SU-DHL-6 (cell line): ENCODE data around the gene GRIK3.

ENCODE experiments used
- H2AFZ ChIP-seq: fragments of 200-600 bp; sonication (generic); 2 replicates; pipeline ENCODE4 v1.6.1; 2014; ENCODE audit warnings: low read depth, mild to moderate bottlenecking, moderate library complexity, mixed read lengths, antibody characterized with exemption, low read length; ENCODE audit not compliant: severe bottlenecking
- H3F3A ChIP-seq: fragments of 200-600 bp; shearing (Covaris generic); 2 replicates; pipeline ENCODE4 v1.6.0; 2016; ENCODE audit warnings: antibody characterized with exemption, mild to moderate bottlenecking; ENCODE audit not compliant: insufficient read depth
- H3K27ac ChIP-seq: fragments of 200-600 bp; sonication (generic); 2 replicates; pipeline ENCODE4 v1.5.1; 2016; ENCODE audit warnings: low read depth, mild to moderate bottlenecking, low read length, moderate library complexity, mixed read lengths
- H3K27me3 ChIP-seq: fragments of 200-600 bp; sonication (generic), shearing (Covaris generic); 2 replicates; pipeline ENCODE4 v1.6.0; 2014; ENCODE audit warnings: mild to moderate bottlenecking, low read length
- H3K36me3 ChIP-seq: fragments of 200-600 bp; sonication (generic); 2 replicates; pipeline ENCODE4 v1.6.1; 2014; ENCODE audit warnings: mild to moderate bottlenecking, low read length, mixed read lengths
- H3K4me2 ChIP-seq: fragments of 300-600, 200-600 bp; shearing (Covaris generic), sonication (generic); 2 replicates; pipeline ENCODE4 v1.6.0; 2014; ENCODE audit warnings: low read length, low read depth, mild to moderate bottlenecking; ENCODE audit not compliant: poor library complexity, severe bottlenecking
- H3K4me3 ChIP-seq: fragments of 200-600 bp; sonication (generic); 2 replicates; pipeline ENCODE4 v1.5.1; 2014; ENCODE audit warnings: antibody characterized with exemption, low read length, mild to moderate bottlenecking, mixed read lengths; ENCODE audit not compliant: insufficient read depth, poor library complexity, severe bottlenecking
- H3K79me2 ChIP-seq: fragments of 200-600 bp; sonication (generic); 2 replicates; pipeline ENCODE4 v1.6.1; 2014; ENCODE audit warnings: mild to moderate bottlenecking, low read length, moderate library complexity; ENCODE audit not compliant: insufficient read depth
- H3K9ac ChIP-seq: fragments of 200-600 bp; sonication (generic); 2 replicates; pipeline ENCODE4 v1.7.0; 2014; ENCODE audit warnings: mild to moderate bottlenecking, low read length
- H3K9me2 ChIP-seq: fragments of 200-600 bp; sonication (generic); replicated peaks from 2 replicates; pipeline ENCODE4 v1.6.1; 2014; ENCODE audit warnings: low read length; ENCODE audit not compliant: insufficient read depth
- H3K9me3 ChIP-seq: fragments of 200-600 bp; sonication (generic); 2 replicates; pipeline ENCODE4 v1.6.1; 2014; ENCODE audit warnings: low read length, mixed read lengths; ENCODE audit not compliant: insufficient read depth
- H4K20me1 ChIP-seq: fragments of 200-600 bp; sonication (generic); 2 replicates; pipeline ENCODE4 v1.6.1; 2014; ENCODE audit warnings: low read depth, mild to moderate bottlenecking, antibody characterized with exemption, low read length, moderate library complexity, mixed read lengths
- CTCF ChIP-seq: fragments of 200-600 bp; sonication (generic); IDR thresholded peaks from one replicate; pipeline ENCODE4 v1.5.1; 2017; ENCODE audit warnings: antibody characterized with exemption, mild to moderate bottlenecking, low read length, moderate library complexity; ENCODE audit not compliant: insufficient read depth, poor library complexity, severe bottlenecking
- EZH2phosphoT487 ChIP-seq: fragments of 200-600 bp; sonication (generic), shearing (Covaris generic); conservative IDR thresholded peaks from 2 replicates; pipeline ENCODE4 v1.6.1; 2018; ENCODE audit warnings: mild to moderate bottlenecking, antibody characterized with exemption, low read length, moderate library complexity, mixed read lengths

GRIK3 gene

GRCh38 chr1:37009521-37009920, 24.8 kb downstream of the GRIK3 start:
- Histone ChIP-seq H4K20me1 (no peaks in the 10 kb centered on the region), H3K27me3 (no peaks in the 10 kb centered on the region), H2AFZ (no peak overlapping the region), H3F3A (no peaks in the 10 kb centered on the region), H3K9me2 (no peaks in the 10 kb centered on the region), H3K4me3 (no peak overlapping the region), H3K36me3 (no peaks in the 10 kb centered on the region), H3K4me2 (no peak overlapping the region), H3K9ac (no peak overlapping the region), H3K79me2 (no peaks in the 10 kb centered on the region), H3K9me3 (no peaks in the 10 kb centered on the region), H3K27ac (no peak overlapping the region)
- TF ChIP-seq CTCF (no peak), EZH2phosphoT487 (no peak)

GRCh38 chr1:37006132-37006868, 28.0 kb downstream of the GRIK3 start:
- no peaks in the 10 kb centered on the region for H4K20me1 ChIP-seq
- H3K4me2 ChIP-seq: no peak overlapping the region
- no peak for TF ChIP-seq EZH2phosphoT487
- no peak overlapping the region for H3K4me3 ChIP-seq
- no peaks in the 10 kb centered on the region for H3K79me2 ChIP-seq
- H3K9ac ChIP-seq: no peak overlapping the region
- no peak overlapping the region for H3K27ac ChIP-seq
- no peaks in the 10 kb centered on the region for H3K27me3 ChIP-seq
- no peaks in the 10 kb centered on the region for H3K36me3 ChIP-seq
- no peaks in the 10 kb centered on the region for H3F3A ChIP-seq
- no peaks in the 10 kb centered on the region for H3K9me3 ChIP-seq
- no peaks in the 10 kb centered on the region for H3K9me2 ChIP-seq
- H2AFZ ChIP-seq: no peak overlapping the region

GRCh38 chr1:37002898-37003297, 31.4 kb downstream of the GRIK3 start:
- Histone ChIP-seq H3K9ac (no peak overlapping the region), H4K20me1 (no peaks in the 10 kb centered on the region), H3K79me2 (no peaks in the 10 kb centered on the region), H3K36me3 (no peaks in the 10 kb centered on the region), H3K27ac (no peak overlapping the region), H3K9me3 (no peaks in the 10 kb centered on the region), H3K4me3 (no peak overlapping the region), H3K27me3 (no peaks in the 10 kb centered on the region), H3F3A (no peaks in the 10 kb centered on the region), H3K4me2 (no peak overlapping the region), H3K9me2 (no peaks in the 10 kb centered on the region), H2AFZ (no peak overlapping the region)
- TF ChIP-seq EZH2phosphoT487: no peak
- TF ChIP-seq CTCF: no peak

GRCh38 chr1:37001703-37002102, 32.6 kb downstream of the GRIK3 start:
- Histone ChIP-seq H3K79me2 (no peaks in the 10 kb centered on the region), H3K4me3 (no peak overlapping the region), H4K20me1 (no peaks in the 10 kb centered on the region), H3K36me3 (no peaks in the 10 kb centered on the region), H3K9me3 (no peaks in the 10 kb centered on the region), H3K27me3 (no peaks in the 10 kb centered on the region), H3K9ac (no peak overlapping the region), H2AFZ (no peak overlapping the region), H3K27ac (no peak overlapping the region), H3K9me2 (no peaks in the 10 kb centered on the region), H3F3A (no peaks in the 10 kb centered on the region), H3K4me2 (no peak overlapping the region)
- no peak for TF ChIP-seq EZH2phosphoT487
- no peak for TF ChIP-seq CTCF
